Ishikawa (cell line): Measurements from ENCODE around the gene RGS12.

Source experiments
- CEBPB ChIP-seq: IDR thresholded peaks from 2 replicates; pipeline ENCODE4 v1.6.1; 2012
- CREB1 ChIP-seq: IDR thresholded peaks from 2 replicates; pipeline ENCODE4 v1.6.1; 2012; ENCODE audit warnings: low read depth
- EGR1 ChIP-seq: IDR thresholded peaks from 2 replicates; pipeline ENCODE4 v1.6.1; 2012
- EP300 ChIP-seq: IDR thresholded peaks from 2 replicates; pipeline ENCODE4 v1.6.1; 2012; ENCODE audit warnings: borderline replicate concordance
- FOXM1 ChIP-seq: IDR thresholded peaks from 2 replicates; pipeline ENCODE4 v1.6.1; 2012; ENCODE audit warnings: low read depth, borderline replicate concordance
- MAX ChIP-seq: IDR thresholded peaks from 2 replicates; pipeline ENCODE4 v1.6.1; 2012
- NFIC ChIP-seq: IDR thresholded peaks from 2 replicates; pipeline ENCODE4 v1.6.1; 2012
- RAD21 ChIP-seq: IDR thresholded peaks from 2 replicates; pipeline ENCODE4 v1.6.1; 2012; ENCODE audit warnings: low read depth
- REST ChIP-seq: IDR thresholded peaks from 2 replicates; pipeline ENCODE4 v1.6.1; 2012; ENCODE audit warnings: low read depth, mild to moderate bottlenecking
- TAF1 ChIP-seq: IDR thresholded peaks from 2 replicates; pipeline ENCODE4 v1.6.1; 2012; ENCODE audit warnings: low read depth, mild to moderate bottlenecking
- USF1 ChIP-seq: IDR thresholded peaks from 2 replicates; pipeline ENCODE4 v1.6.1; 2012
- YY1 ChIP-seq: IDR thresholded peaks from 2 replicates; pipeline ENCODE4 v1.6.1; 2012; ENCODE audit warnings: low read depth
- ZBTB7A ChIP-seq: IDR thresholded peaks from 2 replicates; pipeline ENCODE4 v1.6.1; 2012; ENCODE audit warnings: low read depth

- TF ChIP-seq TAF1, result no peak
- no peak for TF ChIP-seq MAX
- no peak for TF ChIP-seq FOXM1
- TF ChIP-seq YY1, result no peak
- no peak for TF ChIP-seq CEBPB
- TF ChIP-seq EP300, result no peak
- TF ChIP-seq RAD21, result no peak
- no peak for TF ChIP-seq EGR1
- no peak for TF ChIP-seq ZBTB7A
- TF ChIP-seq REST, result no peak
- no peak for TF ChIP-seq CREB1
- no peak for TF ChIP-seq NFIC
- TF ChIP-seq USF1, result no peak
Measured at GRCh38 chr4:3286335-3287175, 6.3 kb upstream of the RGS12 start.
